ENCODE measurements around the gene ZDHHC14. TPM values are rescaled to one million over a fixed set of nuclear protein-coding genes. Genes with fewer than 3 reads are reported as not detected.

ZDHHC14 gene
- total RNA-seq, 1 experiment from 2014 or later, result 17.3 TPM

GRCh38 chr6:157522472-157522871 lies 141.5 kb downstream of the ZDHHC14 start:
- intact Hi-C loops (cut with micrococcal nuclease; ENCODE audit: unreplicated experiment), result no loop called here
- H3K4me1 Mint-ChIP-seq (ENCODE audit: low read depth, unreplicated experiment), result peaks cover 10% of the 10 kb centered on the region
- BruUV-seq (replicated peaks), result no TSS peak
- no peak overlapping the region for H3K27ac Mint-ChIP-seq (ENCODE audit: unreplicated experiment)
- TF ChIP-seq, protein P1, sequence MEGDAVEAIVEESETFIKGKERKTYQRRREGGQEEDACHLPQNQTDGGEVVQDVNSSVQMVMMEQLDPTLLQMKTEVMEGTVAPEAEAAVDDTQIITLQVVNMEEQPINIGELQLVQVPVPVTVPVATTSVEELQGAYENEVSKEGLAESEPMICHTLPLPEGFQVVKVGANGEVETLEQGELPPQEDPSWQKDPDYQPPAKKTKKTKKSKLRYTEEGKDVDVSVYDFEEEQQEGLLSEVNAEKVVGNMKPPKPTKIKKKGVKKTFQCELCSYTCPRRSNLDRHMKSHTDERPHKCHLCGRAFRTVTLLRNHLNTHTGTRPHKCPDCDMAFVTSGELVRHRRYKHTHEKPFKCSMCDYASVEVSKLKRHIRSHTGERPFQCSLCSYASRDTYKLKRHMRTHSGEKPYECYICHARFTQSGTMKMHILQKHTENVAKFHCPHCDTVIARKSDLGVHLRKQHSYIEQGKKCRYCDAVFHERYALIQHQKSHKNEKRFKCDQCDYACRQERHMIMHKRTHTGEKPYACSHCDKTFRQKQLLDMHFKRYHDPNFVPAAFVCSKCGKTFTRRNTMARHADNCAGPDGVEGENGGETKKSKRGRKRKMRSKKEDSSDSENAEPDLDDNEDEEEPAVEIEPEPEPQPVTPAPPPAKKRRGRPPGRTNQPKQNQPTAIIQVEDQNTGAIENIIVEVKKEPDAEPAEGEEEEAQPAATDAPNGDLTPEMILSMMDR (IDR thresholded peaks at IDR 0.05; ENCODE audit: unreplicated experiment), result no peak
- no peaks in the 10 kb centered on the region for H3K27me3 Mint-ChIP-seq (ENCODE audit: unreplicated experiment)
- H3K9me3 Mint-ChIP-seq (ENCODE audit: low read depth, unreplicated experiment), result no peaks in the 10 kb centered on the region
- H3K4me3 Mint-ChIP-seq (ENCODE audit: low read depth, unreplicated experiment), result no peak overlapping the region
- no peaks in the 10 kb centered on the region for H3K36me3 Mint-ChIP-seq (ENCODE audit: insufficient read depth, unreplicated experiment)
- CTCF ChIA-PET, result no interaction called here
- no peak for DNase-seq

DNA sequence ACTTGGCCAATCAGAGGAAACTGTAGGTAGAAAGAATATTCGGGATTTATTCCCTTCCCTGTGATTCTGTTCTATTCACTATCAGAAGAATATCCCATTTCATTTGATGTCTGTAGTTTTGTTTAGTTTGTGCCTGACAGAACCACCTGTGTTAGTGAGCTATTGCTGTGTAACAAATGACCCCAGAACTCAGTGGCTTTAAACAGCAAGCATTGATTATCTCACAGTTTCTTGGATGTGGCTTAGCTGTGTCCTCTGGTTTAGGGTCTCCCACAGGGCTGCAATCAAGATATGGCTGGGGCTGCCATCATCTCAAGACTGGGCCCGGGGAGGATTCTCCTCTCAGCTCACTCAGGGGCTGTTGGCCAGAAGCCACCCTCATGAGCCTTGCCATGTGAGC lies 143.7 kb downstream of the ZDHHC14 start:
- no peaks in the 10 kb centered on the region for H3K36me3 Mint-ChIP-seq (ENCODE audit: insufficient read depth, unreplicated experiment)
- TF ChIP-seq, protein P1 (IDR thresholded peaks at IDR 0.05; ENCODE audit: unreplicated experiment), result no peak

DNA sequence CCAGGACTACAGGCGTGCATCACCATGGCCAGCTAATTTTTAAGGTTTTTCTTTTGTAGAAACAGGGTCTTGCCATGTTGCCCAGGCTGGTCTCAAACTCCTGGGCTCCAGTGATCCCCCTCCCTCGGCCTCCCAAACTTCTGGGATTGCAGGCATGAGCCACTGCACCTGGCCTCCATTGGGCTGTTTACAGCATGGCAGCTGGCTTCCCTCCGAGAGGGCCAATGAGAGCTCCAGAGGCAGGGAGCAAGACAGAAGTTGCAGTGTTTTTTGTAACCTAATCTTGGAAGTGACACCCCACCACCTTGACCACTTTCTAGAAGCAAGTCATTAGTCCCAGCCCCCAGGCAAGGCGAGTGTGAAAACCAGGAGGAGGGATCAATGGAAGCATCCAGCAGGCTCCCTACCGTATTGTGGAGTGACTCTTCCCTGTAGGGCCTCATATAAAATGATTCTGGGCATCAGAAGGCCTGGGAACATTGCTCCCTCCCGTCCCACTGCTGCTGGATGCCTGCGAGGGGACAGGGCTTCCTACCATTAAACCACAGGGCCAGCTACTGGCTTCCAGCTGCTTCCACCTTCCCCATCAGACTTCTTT lies 144.4 kb downstream of the ZDHHC14 start:
- BruUV-seq (replicated peaks), result no TSS peak
- no peaks in the 10 kb centered on the region for H3K27me3 Mint-ChIP-seq (ENCODE audit: unreplicated experiment)
- H3K27ac Mint-ChIP-seq (ENCODE audit: unreplicated experiment), result no peak overlapping the region
- H3K4me1 Mint-ChIP-seq (ENCODE audit: low read depth, unreplicated experiment), result peaks cover 20% of the 10 kb centered on the region
- no peak overlapping the region for H3K4me3 Mint-ChIP-seq (ENCODE audit: low read depth, unreplicated experiment)
- TF ChIP-seq, protein P1 (IDR thresholded peaks at IDR 0.05; ENCODE audit: unreplicated experiment), result no peak
- DNase-seq, result no peak
- intact Hi-C loops (cut with micrococcal nuclease; ENCODE audit: unreplicated experiment), result no loop called here
- H3K9me3 Mint-ChIP-seq (ENCODE audit: low read depth, unreplicated experiment), result no peaks in the 10 kb centered on the region
- no peaks in the 10 kb centered on the region for H3K36me3 Mint-ChIP-seq (ENCODE audit: insufficient read depth, unreplicated experiment)
- CTCF ChIA-PET, result no interaction called here

More for the DNA sequence above, 143.7 kb downstream of the ZDHHC14 start:
- Mint-ChIP-seq H3K9me3 (ENCODE audit: low read depth, unreplicated experiment) (no peaks in the 10 kb centered on the region), H3K27ac (ENCODE audit: unreplicated experiment) (no peak overlapping the region), H3K27me3 (ENCODE audit: unreplicated experiment) (no peaks in the 10 kb centered on the region), H3K4me1 (ENCODE audit: low read depth, unreplicated experiment) (peaks cover 17% of the 10 kb centered on the region), H3K4me3 (ENCODE audit: low read depth, unreplicated experiment) (no peak overlapping the region)
- CTCF ChIA-PET, result no interaction called here
- no peak for DNase-seq
- intact Hi-C loops (cut with micrococcal nuclease; ENCODE audit: unreplicated experiment), result no loop called here
- no TSS peak for BruUV-seq (replicated peaks)

GRCh38 chr6:157525918-157526425 lies 145.0 kb downstream of the ZDHHC14 start:
- Mint-ChIP-seq H3K27me3 (ENCODE audit: unreplicated experiment) (no peaks in the 10 kb centered on the region), H3K9me3 (ENCODE audit: low read depth, unreplicated experiment) (no peaks in the 10 kb centered on the region), H3K36me3 (ENCODE audit: insufficient read depth, unreplicated experiment) (no peaks in the 10 kb centered on the region), H3K4me1 (ENCODE audit: low read depth, unreplicated experiment) (peaks cover 26% of the 10 kb centered on the region), H3K27ac (ENCODE audit: unreplicated experiment) (no peak overlapping the region), H3K4me3 (ENCODE audit: low read depth, unreplicated experiment) (no peak overlapping the region)
- intact Hi-C loops (cut with micrococcal nuclease; ENCODE audit: unreplicated experiment), result no loop called here
- CTCF ChIA-PET, result no interaction called here
- DNase-seq, result no peak
- no TSS peak for BruUV-seq (replicated peaks)
- TF ChIP-seq, protein P1 (IDR thresholded peaks at IDR 0.05; ENCODE audit: unreplicated experiment), result no peak

All from Calu3 (cell line).